ENCODE results near the gene PTOV1. TPM values are rescaled to one million over a fixed set of nuclear protein-coding genes. Genes with fewer than 3 reads are reported as not detected.

Gene PTOV1
- total RNA-seq, 6 donors from 2014 or later = 60.2 to 136 (median 106) TPM

- H3K4me1 ChIP-seq = peaks cover 17 to 34% (median 24%) of the 10 kb centered on the region in 4 donors
- 40 to 95% methylated on average over 1 to 18 of the region's 18 CpGs for WGBS, 2 donors
- DNase-seq (peak in 1 of 2 donors; percentile 78), ATAC-seq (ENCODE audit: low FRiP score in 2 of 2) (no peak)
- peaks cover 14 to 73% (median 58%) of the 10 kb centered on the region in 4 donors for H3K36me3 ChIP-seq
- H3K27ac ChIP-seq = peak overlapping the region in 1 of 4 donors; percentile 15
- H3K27me3 ChIP-seq = no peaks in the 10 kb centered on the region
- no peaks in the 10 kb centered on the region for H3K9me3 ChIP-seq
- no peak overlapping the region for H3K4me3 ChIP-seq
- no peak for TF ChIP-seq POLR2A (IDR thresholded peaks at IDR 0.05)
- no peak for TF ChIP-seq EP300 (IDR thresholded peaks at IDR 0.05)
- TF ChIP-seq CTCF (IDR thresholded peaks at IDR 0.05) = no peak
- no peak for TF ChIP-seq POLR2AphosphoS5 (IDR thresholded peaks at IDR 0.05)
Observed at GRCh38 chr19:49856574-49857021, 5.6 kb downstream of the PTOV1 start.

GRCh38 chr19:49857061-49857837 is 6.3 kb downstream of the PTOV1 start:
- Histone ChIP-seq H3K4me1 (peaks cover 14 to 28% (median 19%) of the 10 kb centered on the region in 4 donors), H3K27me3 (no peaks in the 10 kb centered on the region), H3K27ac (no peak overlapping the region), H3K4me3 (no peak overlapping the region), H3K36me3 (peaks cover 15 to 80% (median 64%) of the 10 kb centered on the region in 4 donors), H3K9me3 (no peaks in the 10 kb centered on the region)
- TF ChIP-seq POLR2AphosphoS5 (IDR thresholded peaks at IDR 0.05) (no peak), CTCF (IDR thresholded peaks at IDR 0.05) (no peak), EP300 (IDR thresholded peaks at IDR 0.05) (no peak), POLR2A (IDR thresholded peaks at IDR 0.05) (no peak)
- DNase-seq = peak in 1 of 2 donors; percentile 83
- no peak for ATAC-seq (ENCODE audit: low FRiP score in 2 of 2)
- WGBS, 2 donors = 90 to 91% methylated on average over 12 to 25 of the region's 26 CpGs

GRCh38 chr19:49857838-49858087 is 6.8 kb downstream of the PTOV1 start:
- 93% methylated on average over 5 of the region's 5 CpGs; no CpG with 5 or more reads in 1 of the 2 donors for WGBS, 2 donors
- no peaks in the 10 kb centered on the region for H3K27me3 ChIP-seq
- TF ChIP-seq EP300 (IDR thresholded peaks at IDR 0.05) (no peak), POLR2A (IDR thresholded peaks at IDR 0.05) (no peak)
- ATAC-seq (ENCODE audit: low FRiP score in 2 of 2) (no peak), DNase-seq (no peak)
- peaks cover 15 to 85% (median 68%) of the 10 kb centered on the region in 4 donors for H3K36me3 ChIP-seq
- H3K4me3 ChIP-seq = no peak overlapping the region
- H3K27ac ChIP-seq = no peak overlapping the region
- no peaks in the 10 kb centered on the region for H3K9me3 ChIP-seq
- H3K4me1 ChIP-seq = peaks cover 8 to 22% (median 14%) of the 10 kb centered on the region in 4 donors

- Histone ChIP-seq H3K4me3 (no peak overlapping the region), H3K4me1 (peaks cover 6 to 17% (median 10%) of the 10 kb centered on the region in 4 donors), H3K9me3 (no peaks in the 10 kb centered on the region), H3K27me3 (no peaks in the 10 kb centered on the region), H3K27ac (no peak overlapping the region), H3K36me3 (peaks cover 15 to 89% (median 73%) of the 10 kb centered on the region in 4 donors)
- WGBS, 2 donors = 88 to 92% methylated on average over 21 to 35 of the region's 37 CpGs
- TF ChIP-seq CTCF (IDR thresholded peaks at IDR 0.05) = no peak
- no peak for TF ChIP-seq POLR2A (IDR thresholded peaks at IDR 0.05)
- no peak for TF ChIP-seq POLR2AphosphoS5 (IDR thresholded peaks at IDR 0.05)
- no peak for TF ChIP-seq EP300 (IDR thresholded peaks at IDR 0.05)
- DNase-seq (peak in 1 of 2 donors; percentile 83), ATAC-seq (ENCODE audit: low FRiP score in 2 of 2) (no peak)
Observed at GRCh38 chr19:49858088-49858985, 7.4 kb downstream of the PTOV1 start.
